ENCODE data around the gene KATNBL1. TPM values are rescaled to one million over a fixed set of nuclear protein-coding genes. Genes with fewer than 3 reads are reported as not detected.

The KATNBL1 gene
- total RNA-seq, 2 donors from 2014 or later: 24.8 to 53.6 TPM

GRCh38 chr15:34240537-34240936 lies 30.6 kb upstream of the KATNBL1 start:
- 97% methylated on average over 3 of the region's 3 CpGs for WGBS
- no peaks in the 10 kb centered on the region for H3K36me3 ChIP-seq
- H3K9me3 ChIP-seq: no peaks in the 10 kb centered on the region
- DNase-seq (ENCODE audit: low spot score): no peak
- TF ChIP-seq POLR2AphosphoS5 (IDR thresholded peaks at IDR 0.05) (no peak), CTCF (IDR thresholded peaks at IDR 0.05) (no peak), POLR2A (IDR thresholded peaks at IDR 0.05) (no peak)
- intact Hi-C loops (cut with DNase I): loop anchor here (2.0 kb wide), 1 partner anchor 126 kb away; the partner anchor contains the start of gene LPCAT4
- no peaks in the 10 kb centered on the region for H3K4me1 ChIP-seq (replicated peaks)
- H3K27ac ChIP-seq: no peak overlapping the region
- no peaks in the 10 kb centered on the region for H3K27me3 ChIP-seq (replicated peaks; ENCODE audit: insufficient read depth)
- H3K4me3 ChIP-seq: no peak overlapping the region

GRCh38 chr15:34239151-34239808 lies 29.4 kb upstream of the KATNBL1 start:
- no peak for DNase-seq (ENCODE audit: low spot score)
- TF ChIP-seq POLR2A (IDR thresholded peaks at IDR 0.05): no peak
- no peak for TF ChIP-seq POLR2AphosphoS5 (IDR thresholded peaks at IDR 0.05)
- TF ChIP-seq CTCF (IDR thresholded peaks at IDR 0.05): no peak
- intact Hi-C loops (cut with DNase I): no loop called here
- Histone ChIP-seq H3K27me3 (replicated peaks; ENCODE audit: insufficient read depth) (no peaks in the 10 kb centered on the region), H3K4me3 (no peak overlapping the region), H3K4me1 (replicated peaks) (no peaks in the 10 kb centered on the region), H3K27ac (no peak overlapping the region), H3K9me3 (no peaks in the 10 kb centered on the region), H3K36me3 (no peaks in the 10 kb centered on the region)
- 59% methylated on average over 4 of the region's 4 CpGs for WGBS

GRCh38 chr15:34233614-34234013 lies 23.7 kb upstream of the KATNBL1 start:
- 77% methylated on average over 6 of the region's 6 CpGs for WGBS
- Histone ChIP-seq H3K27ac (no peak overlapping the region), H3K4me3 (no peak overlapping the region), H3K36me3 (no peaks in the 10 kb centered on the region), H3K9me3 (no peaks in the 10 kb centered on the region), H3K27me3 (replicated peaks; ENCODE audit: insufficient read depth) (no peaks in the 10 kb centered on the region), H3K4me1 (replicated peaks) (no peaks in the 10 kb centered on the region)
- intact Hi-C loops (cut with DNase I): no loop called here
- no peak for DNase-seq (ENCODE audit: low spot score)
- TF ChIP-seq POLR2A (IDR thresholded peaks at IDR 0.05) (no peak), POLR2AphosphoS5 (IDR thresholded peaks at IDR 0.05) (no peak), CTCF (IDR thresholded peaks at IDR 0.05) (no peak)

- DNase-seq (ENCODE audit: low spot score): no peak
- intact Hi-C loops (cut with DNase I): loop anchor here (1.0 kb wide), 1 partner anchor 122 kb away; the partner anchor contains the start of gene PGBD4
- H3K4me1 ChIP-seq (replicated peaks): no peaks in the 10 kb centered on the region
These were observed 14.2 kb upstream of the KATNBL1 start for GRCh38 chr15:34223904-34224596.

More at GRCh38 chr15:34223904-34224596, 14.2 kb upstream of the KATNBL1 start:
- no peaks in the 10 kb centered on the region for H3K27me3 ChIP-seq (replicated peaks; ENCODE audit: insufficient read depth)
- no peaks in the 10 kb centered on the region for H3K9me3 ChIP-seq
- TF ChIP-seq POLR2AphosphoS5 (IDR thresholded peaks at IDR 0.05) (no peak), CTCF (IDR thresholded peaks at IDR 0.05) (no peak), POLR2A (IDR thresholded peaks at IDR 0.05) (no peak)
- H3K36me3 ChIP-seq: no peaks in the 10 kb centered on the region
- peak overlapping the region; percentile 84 to 85 for H3K27ac ChIP-seq
- 41% methylated on average over 24 of the region's 24 CpGs for WGBS
- peak overlapping the region; percentile 69 to 70 for H3K4me3 ChIP-seq

Measured in prostate gland (tissue), 2 donors.